Neuron (in vitro differentiated cells): ENCODE measurements around the gene AKAP10.
A peak's percentile ranks its signal among the peaks of the same experiment; 100 is the strongest.
"Not testable (repeated sequence)": the region's sequence is repeated elsewhere in the genome, so short reads cannot be mapped to it uniquely, and the experiment has no call there.

ENCODE experiments used
- H2AFZ ChIP-seq: one replicate; pipeline ENCODE4 v1.6.1; 2013; ENCODE audit warnings: low read depth, mild to moderate bottlenecking, inconsistent platforms, low read length, moderate library complexity
- H3K27me3 ChIP-seq: one replicate; pipeline ENCODE4 v1.6.1; 2013; ENCODE audit warnings: low read length; ENCODE audit not compliant: insufficient read depth
- H3K36me3 ChIP-seq: one replicate; pipeline ENCODE4 v1.6.1; 2013; ENCODE audit warnings: low read length; ENCODE audit not compliant: insufficient read depth
- H3K4me1 ChIP-seq: one replicate; pipeline ENCODE4 v1.6.1; 2013; ENCODE audit warnings: low read length; ENCODE audit not compliant: insufficient read depth
- H3K4me3 ChIP-seq: 2 replicates; pipeline ENCODE4 v1.5.1; 2013; ENCODE audit warnings: mild to moderate bottlenecking, low read length, moderate library complexity
- H3K9me3 ChIP-seq: one replicate; pipeline ENCODE4 v1.6.1; 2013; ENCODE audit warnings: low read length

AKAP10 gene

GRCh38 chr17:19896679-19897078 is 80.9 kb downstream of the AKAP10 start:
- Histone ChIP-seq H3K4me3 (no peak overlapping the region), H3K9me3 (no peaks in the 10 kb centered on the region), H2AFZ (no peak overlapping the region), H3K27me3 (no peaks in the 10 kb centered on the region), H3K4me1 (no peaks in the 10 kb centered on the region), H3K36me3 (peaks cover 17% of the 10 kb centered on the region)

- not testable (repeated sequence) for H3K36me3 ChIP-seq, H3K27me3 ChIP-seq, H2AFZ ChIP-seq, H3K4me1 ChIP-seq, H3K9me3 ChIP-seq, H3K4me3 ChIP-seq
Observed at GRCh38 chr17:19890554-19890953, 87.1 kb downstream of the AKAP10 start.

GRCh38 chr17:19890001-19890400 is 87.6 kb downstream of the AKAP10 start:
- H3K4me3 ChIP-seq, H3K36me3 ChIP-seq: not testable (repeated sequence)

GRCh38 chr17:19886116-19886515 is 91.5 kb downstream of the AKAP10 start:
- Histone ChIP-seq H3K4me1 (no peaks in the 10 kb centered on the region), H3K9me3 (no peaks in the 10 kb centered on the region), H3K4me3 (no peak overlapping the region), H2AFZ (no peak overlapping the region), H3K36me3 (no peaks in the 10 kb centered on the region), H3K27me3 (no peaks in the 10 kb centered on the region)

More at GRCh38 chr17:19890001-19890400, 87.6 kb downstream of the AKAP10 start:
- H2AFZ ChIP-seq, H3K9me3 ChIP-seq, H3K27me3 ChIP-seq, H3K4me1 ChIP-seq: not testable (repeated sequence)

GRCh38 chr17:19883537-19884215 is 94.0 kb downstream of the AKAP10 start:
- Histone ChIP-seq H3K4me1 (no peaks in the 10 kb centered on the region), H3K9me3 (no peaks in the 10 kb centered on the region), H3K4me3 (no peak overlapping the region), H3K27me3 (no peaks in the 10 kb centered on the region), H3K36me3 (no peaks in the 10 kb centered on the region), H2AFZ (no peak overlapping the region)

- no peaks in the 10 kb centered on the region for H3K9me3 ChIP-seq
- H2AFZ ChIP-seq: no peak overlapping the region
- peaks cover 4% of the 10 kb centered on the region for H3K4me1 ChIP-seq
- H3K36me3 ChIP-seq: no peaks in the 10 kb centered on the region
- H3K27me3 ChIP-seq: no peaks in the 10 kb centered on the region
- H3K4me3 ChIP-seq: no peak overlapping the region
Observed at GRCh38 chr17:19880393-19880792, 97.2 kb downstream of the AKAP10 start.

GRCh38 chr17:19877364-19877945 is 100.2 kb downstream of the AKAP10 start:
- H2AFZ ChIP-seq: no peak overlapping the region
- no peaks in the 10 kb centered on the region for H3K36me3 ChIP-seq
- H3K4me1 ChIP-seq: peaks cover 4% of the 10 kb centered on the region
- H3K4me3 ChIP-seq: no peak overlapping the region
- H3K27me3 ChIP-seq: no peaks in the 10 kb centered on the region
- no peaks in the 10 kb centered on the region for H3K9me3 ChIP-seq

- Histone ChIP-seq H3K27me3 (no peaks in the 10 kb centered on the region), H3K4me3 (no peak overlapping the region), H3K36me3 (no peaks in the 10 kb centered on the region), H3K4me1 (peaks cover 4% of the 10 kb centered on the region), H3K9me3 (no peaks in the 10 kb centered on the region), H2AFZ (no peak overlapping the region)
Observed at GRCh38 chr17:19876529-19877161, 101.0 kb downstream of the AKAP10 start.

- Histone ChIP-seq H3K9me3 (no peaks in the 10 kb centered on the region), H3K4me1 (peaks cover 4% of the 10 kb centered on the region), H3K27me3 (no peaks in the 10 kb centered on the region), H3K36me3 (no peaks in the 10 kb centered on the region), H2AFZ (no peak overlapping the region), H3K4me3 (no peak overlapping the region)
Observed at GRCh38 chr17:19874256-19874655, 103.4 kb downstream of the AKAP10 start.

GRCh38 chr17:19873346-19873745 is 104.3 kb downstream of the AKAP10 start:
- no peak overlapping the region for H3K4me3 ChIP-seq
- no peak overlapping the region for H2AFZ ChIP-seq
- peaks cover 6% of the 10 kb centered on the region for H3K9me3 ChIP-seq
- peaks cover 4% of the 10 kb centered on the region for H3K4me1 ChIP-seq
- H3K36me3 ChIP-seq: no peaks in the 10 kb centered on the region
- no peaks in the 10 kb centered on the region for H3K27me3 ChIP-seq

GRCh38 chr17:19868079-19868395 is 109.6 kb downstream of the AKAP10 start:
- no peaks in the 10 kb centered on the region for H3K27me3 ChIP-seq
- H3K36me3 ChIP-seq: no peaks in the 10 kb centered on the region
- peak overlapping the region; percentile 64 for H3K4me3 ChIP-seq
- peaks cover 8% of the 10 kb centered on the region for H3K9me3 ChIP-seq
- peaks cover 3% of the 10 kb centered on the region for H3K4me1 ChIP-seq
- peak overlapping the region; percentile 89 for H2AFZ ChIP-seq

GRCh38 chr17:19867329-19868078 is 110.1 kb downstream of the AKAP10 start, which contains the start of gene ULK2:
Gene ULK2 (minus strand): TSS chr17:19867936. CDS start chr17:19867417, 519 bp downstream.
- H3K4me1 ChIP-seq: peaks cover 3% of the 10 kb centered on the region
- H3K36me3 ChIP-seq: no peaks in the 10 kb centered on the region
- peak within 1 kb of the TSS; percentile 89 for H2AFZ ChIP-seq
- H3K9me3 ChIP-seq: peaks cover 8% of the 10 kb centered on the region
- H3K27me3 ChIP-seq: no peaks in the 10 kb centered on the region
- H3K4me3 ChIP-seq: peak within 1 kb of the TSS; percentile 64

GRCh38 chr17:19867079-19867328 is 110.6 kb downstream of the AKAP10 start:
- Histone ChIP-seq H2AFZ (peak overlapping the region; percentile 89), H3K27me3 (no peaks in the 10 kb centered on the region), H3K4me1 (peaks cover 3% of the 10 kb centered on the region), H3K4me3 (peak overlapping the region; percentile 64), H3K36me3 (no peaks in the 10 kb centered on the region), H3K9me3 (peaks cover 8% of the 10 kb centered on the region)
